Loucy (cell line): Measurements from ENCODE around the gene VSIG10L.
A peak's percentile ranks its signal among the peaks of the same experiment; 100 is the strongest.

Experiments
- H2AFZ ChIP-seq: fragments of 200-600 bp; sonication (generic); 2 replicates; pipeline ENCODE4 v1.6.0; 2016; ENCODE audit warnings: antibody characterized with exemption, mild to moderate bottlenecking, low read length, moderate library complexity
- H3F3A ChIP-seq: fragments of 200-600 bp; 2 replicates; pipeline ENCODE4 v1.6.0; 2016; ENCODE audit warnings: antibody characterized with exemption, low read depth, mild to moderate bottlenecking
- H3K27me3 ChIP-seq: fragments of 200-600 bp; sonication (generic); 2 replicates; pipeline ENCODE4 v1.6.1; 2014; ENCODE audit warnings: low read length, mild to moderate bottlenecking; ENCODE audit not compliant: insufficient read depth, poor library complexity, severe bottlenecking
- H3K36me3 ChIP-seq: fragments of 200-600 bp; sonication (generic); 2 replicates; pipeline ENCODE4 v1.6.1; 2016; ENCODE audit warnings: low read length; ENCODE audit not compliant: insufficient read depth
- H3K4me1 ChIP-seq: fragments of 200-600 bp; sonication (generic); 2 replicates; pipeline ENCODE4 v1.5.1; 2014; ENCODE audit warnings: low read length, mild to moderate bottlenecking; ENCODE audit not compliant: insufficient read depth, poor library complexity, severe bottlenecking
- H3K4me2 ChIP-seq: fragments of 200-600 bp; sonication (generic); 2 replicates; pipeline ENCODE4 v1.6.0; 2014; ENCODE audit warnings: antibody characterized with exemption, low read length, low read depth, mild to moderate bottlenecking; ENCODE audit not compliant: poor library complexity, severe bottlenecking
- H3K4me3 ChIP-seq: fragments of 200-600 bp; sonication (generic); 2 replicates; pipeline ENCODE4 v1.5.1; 2014; ENCODE audit warnings: low read length, mild to moderate bottlenecking, mixed read lengths; ENCODE audit not compliant: poor library complexity, severe bottlenecking
- H3K79me2 ChIP-seq: fragments of 200-600 bp; sonication (generic); 2 replicates; pipeline ENCODE4 v1.6.1; 2014; ENCODE audit warnings: low read length; ENCODE audit not compliant: insufficient read depth
- H3K9ac ChIP-seq: fragments of 200-600 bp; sonication (generic); 2 replicates; pipeline ENCODE4 v1.6.0; 2014; ENCODE audit warnings: mild to moderate bottlenecking, low read depth, low read length, moderate library complexity; ENCODE audit not compliant: poor library complexity, severe bottlenecking
- H3K9me2 ChIP-seq: fragments of 200-600 bp; sonication (generic); replicated peaks from 2 replicates; pipeline ENCODE4 v1.6.1; 2016; ENCODE audit warnings: low read depth, low read length, mixed read lengths
- H3K9me3 ChIP-seq: fragments of 200-600 bp; sonication (generic); 2 replicates; pipeline ENCODE4 v1.6.1; 2014; ENCODE audit warnings: mild to moderate bottlenecking, antibody characterized with exemption, low read length, low read depth; ENCODE audit not compliant: insufficient read depth
- H4K20me1 ChIP-seq: fragments of 200-600 bp; sonication (generic); 2 replicates; pipeline ENCODE4 v1.6.0; 2014; ENCODE audit warnings: antibody characterized with exemption, low read length, mild to moderate bottlenecking; ENCODE audit not compliant: insufficient read depth, poor library complexity, severe bottlenecking
- CTCF ChIP-seq: fragments of 200-600 bp; sonication (generic); conservative IDR thresholded peaks from 2 replicates; pipeline ENCODE4 v1.5.1; 2014; ENCODE audit warnings: mild to moderate bottlenecking, antibody characterized with exemption, low read length
- EZH2phosphoT487 ChIP-seq: fragments of 200-600 bp; IDR thresholded peaks from 2 replicates; pipeline ENCODE4 v1.6.1; 2018; ENCODE audit warnings: antibody characterized with exemption, mild to moderate bottlenecking, moderate library complexity, borderline replicate concordance

Gene VSIG10L

DNA sequence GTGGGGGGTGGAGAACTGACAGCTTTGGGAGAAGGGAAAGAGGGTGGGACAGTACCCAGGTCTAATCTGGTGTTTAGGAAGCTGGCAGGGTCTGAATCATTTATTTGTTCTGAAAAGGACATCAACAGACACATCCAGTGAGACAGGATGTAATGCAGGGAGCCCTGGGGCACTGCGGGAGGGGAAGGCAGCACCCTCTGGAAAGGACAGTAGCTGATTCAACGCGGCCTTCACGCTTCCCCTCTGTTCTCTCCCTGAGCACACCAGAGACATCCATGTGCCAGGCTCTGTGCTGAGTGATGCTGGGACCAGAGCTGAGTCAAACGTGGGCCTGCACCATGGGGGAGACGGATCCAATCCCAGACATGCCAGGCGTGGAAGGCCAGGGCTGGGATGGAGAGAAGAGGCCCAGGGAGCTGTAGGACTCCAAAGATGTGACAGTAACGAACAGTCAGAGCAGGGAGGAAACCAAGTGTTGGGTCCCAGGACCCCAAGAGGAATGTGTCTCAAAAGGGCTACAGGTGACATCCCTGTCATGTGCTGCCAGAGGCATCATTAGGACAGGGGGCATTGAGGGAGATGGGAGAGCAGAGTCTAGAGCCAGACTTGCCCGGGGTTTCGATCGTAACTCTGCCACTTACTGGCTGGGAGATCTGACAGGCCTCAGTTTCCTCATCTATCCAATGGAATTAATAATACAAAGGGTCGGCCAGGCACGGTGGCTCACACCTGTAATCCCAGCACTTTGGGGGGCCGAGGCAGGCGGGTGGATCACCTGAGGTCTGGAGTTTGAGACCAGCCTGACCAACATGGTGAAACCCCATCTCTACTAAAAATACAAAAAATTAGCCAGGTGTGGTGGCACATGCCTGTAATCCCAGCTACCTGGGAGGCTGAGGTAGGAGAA is 22.5 kb upstream of the VSIG10L start:
- Histone ChIP-seq H4K20me1 (no peaks in the 10 kb centered on the region), H3K79me2 (peaks cover 46% of the 10 kb centered on the region), H2AFZ (no peak overlapping the region), H3K4me2 (peak overlapping the region; percentile 96), H3K4me3 (peak overlapping the region; percentile 16), H3K9me3 (no peaks in the 10 kb centered on the region), H3K4me1 (peaks cover 44% of the 10 kb centered on the region), H3K9ac (peak overlapping the region; percentile 50), H3K27me3 (no peaks in the 10 kb centered on the region), H3K9me2 (no peaks in the 10 kb centered on the region), H3F3A (no peaks in the 10 kb centered on the region), H3K36me3 (no peaks in the 10 kb centered on the region)
- TF ChIP-seq EZH2phosphoT487 = no peak
- TF ChIP-seq CTCF = no peak

DNA sequence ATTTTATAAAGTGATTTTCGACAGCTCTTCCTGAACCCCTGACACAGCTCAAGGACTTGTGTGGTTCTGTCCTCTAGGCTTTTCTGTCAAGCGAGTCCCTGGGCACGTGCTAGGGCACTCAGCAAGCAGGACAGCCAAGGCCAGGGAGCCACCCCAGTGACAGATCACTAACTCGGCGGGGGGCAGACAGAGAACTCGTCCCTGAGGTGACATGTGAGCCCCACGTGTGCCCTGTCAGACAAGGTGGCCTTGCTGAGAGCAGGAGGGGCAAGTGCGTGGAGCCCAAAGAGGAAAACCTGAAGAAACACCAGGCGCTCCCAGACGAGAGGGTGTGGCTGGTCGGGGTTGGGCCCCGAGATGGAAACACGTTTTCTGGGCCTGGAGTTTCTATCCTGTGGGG is 19.3 kb upstream of the VSIG10L start:
- Histone ChIP-seq H3K9ac (no peak overlapping the region), H3K4me2 (no peak overlapping the region), H2AFZ (no peak overlapping the region), H3F3A (no peaks in the 10 kb centered on the region), H3K9me2 (no peaks in the 10 kb centered on the region), H3K27me3 (no peaks in the 10 kb centered on the region), H3K9me3 (no peaks in the 10 kb centered on the region), H3K79me2 (peaks cover 23% of the 10 kb centered on the region), H4K20me1 (no peaks in the 10 kb centered on the region), H3K4me1 (peaks cover 35% of the 10 kb centered on the region), H3K36me3 (no peaks in the 10 kb centered on the region), H3K4me3 (no peak overlapping the region)
- TF ChIP-seq CTCF (no peak), EZH2phosphoT487 (no peak)

DNA sequence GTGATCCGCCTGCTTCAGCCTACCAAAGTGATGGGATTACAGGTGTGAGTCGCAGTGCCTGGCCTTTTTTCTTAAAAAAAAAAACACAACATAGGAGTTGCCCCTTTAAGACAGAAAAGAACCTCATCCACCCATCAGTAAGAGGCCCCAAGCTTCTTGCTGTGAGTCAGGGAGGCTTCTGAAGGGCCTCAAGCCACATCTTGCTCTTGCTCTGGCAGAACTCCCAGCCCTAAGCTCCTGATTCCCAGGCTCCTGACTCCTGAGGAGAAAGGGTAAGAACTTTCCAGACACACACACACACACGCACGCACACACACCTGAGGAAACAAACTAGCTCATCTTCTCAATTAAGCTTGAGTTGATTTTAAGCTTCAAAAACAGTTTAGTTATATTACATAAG is 17.4 kb upstream of the VSIG10L start:
- Histone ChIP-seq H3K4me2 (no peak overlapping the region), H3K9me2 (no peaks in the 10 kb centered on the region), H3F3A (no peaks in the 10 kb centered on the region), H2AFZ (no peak overlapping the region), H3K9ac (no peak overlapping the region), H3K79me2 (peaks cover 9% of the 10 kb centered on the region; the same call in 1 of the 2 replicates), H3K36me3 (no peaks in the 10 kb centered on the region), H3K4me3 (no peak overlapping the region), H4K20me1 (no peaks in the 10 kb centered on the region), H3K27me3 (no peaks in the 10 kb centered on the region), H3K4me1 (peaks cover 26% of the 10 kb centered on the region), H3K9me3 (no peaks in the 10 kb centered on the region)
- no peak for TF ChIP-seq EZH2phosphoT487
- no peak for TF ChIP-seq CTCF
